GM18499 (cell line): ENCODE results near the gene SDK2.

Experiments
- ATAC-seq: cut with Tn5 transposase; IDR thresholded peaks from one replicate; pipeline ENCODE4 v1.9.1; 2021; ENCODE audit warnings: moderate number of reproducible peaks; ENCODE audit not compliant: insufficient read depth, unreplicated experiment

SDK2 gene

DNA sequence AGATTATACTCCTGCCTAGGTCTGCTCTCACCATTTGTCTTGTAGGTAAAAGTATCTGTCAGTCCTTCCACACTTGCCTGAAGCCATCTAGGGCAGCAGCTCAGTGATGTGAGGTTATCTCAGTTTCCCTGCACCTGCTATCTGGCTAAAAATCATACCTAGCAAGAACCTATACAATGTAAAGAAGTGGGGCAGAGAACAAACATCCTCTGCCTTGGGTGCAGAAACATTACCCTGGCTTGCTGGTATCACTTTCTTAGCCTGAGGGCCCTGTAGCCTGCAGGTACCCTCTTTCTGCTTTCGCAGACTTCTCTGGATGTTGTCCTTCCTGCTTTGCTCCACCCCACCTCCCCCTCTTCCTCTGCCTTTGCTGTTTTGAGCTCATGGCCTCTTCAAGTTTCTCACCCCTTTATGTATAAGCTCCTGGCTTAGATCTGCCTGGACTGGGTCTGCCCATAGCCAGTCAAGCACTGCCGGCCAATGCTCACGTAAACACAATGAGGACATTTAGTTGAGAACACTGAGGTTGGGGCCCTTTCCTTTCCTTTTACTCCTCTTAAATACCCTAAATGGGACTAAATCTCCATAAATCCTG lies 8.7 kb upstream of the SDK2 start:
- ATAC-seq = no peak

GRCh38 chr17:73650617-73651200 lies 6.5 kb upstream of the SDK2 start:
- ATAC-seq = no peak

GRCh38 chr17:73650140-73650539 lies 5.9 kb upstream of the SDK2 start:
- ATAC-seq = no peak

GRCh38 chr17:73648974-73649373 lies 4.7 kb upstream of the SDK2 start:
- ATAC-seq = no peak

DNA sequence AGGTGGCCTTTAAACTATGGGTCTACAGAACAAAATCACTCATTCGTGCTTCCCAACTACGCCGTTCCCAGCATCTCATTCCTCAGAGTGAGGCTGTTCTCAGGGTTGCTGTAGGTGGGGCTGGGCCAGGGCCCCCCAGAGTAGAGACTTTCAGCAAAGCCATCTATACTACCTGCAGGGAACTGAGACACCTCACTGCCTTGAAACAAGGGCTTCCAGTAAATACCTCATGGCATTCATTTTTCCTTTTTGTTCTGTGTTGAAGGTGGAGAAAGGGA lies 4.2 kb upstream of the SDK2 start:
- ATAC-seq = no peak

- ATAC-seq = no peak
Measured at GRCh38 chr17:73647772-73648542, 3.7 kb upstream of the SDK2 start.

GRCh38 chr17:73647301-73647695 lies 3.1 kb upstream of the SDK2 start:
- ATAC-seq = no peak

DNA sequence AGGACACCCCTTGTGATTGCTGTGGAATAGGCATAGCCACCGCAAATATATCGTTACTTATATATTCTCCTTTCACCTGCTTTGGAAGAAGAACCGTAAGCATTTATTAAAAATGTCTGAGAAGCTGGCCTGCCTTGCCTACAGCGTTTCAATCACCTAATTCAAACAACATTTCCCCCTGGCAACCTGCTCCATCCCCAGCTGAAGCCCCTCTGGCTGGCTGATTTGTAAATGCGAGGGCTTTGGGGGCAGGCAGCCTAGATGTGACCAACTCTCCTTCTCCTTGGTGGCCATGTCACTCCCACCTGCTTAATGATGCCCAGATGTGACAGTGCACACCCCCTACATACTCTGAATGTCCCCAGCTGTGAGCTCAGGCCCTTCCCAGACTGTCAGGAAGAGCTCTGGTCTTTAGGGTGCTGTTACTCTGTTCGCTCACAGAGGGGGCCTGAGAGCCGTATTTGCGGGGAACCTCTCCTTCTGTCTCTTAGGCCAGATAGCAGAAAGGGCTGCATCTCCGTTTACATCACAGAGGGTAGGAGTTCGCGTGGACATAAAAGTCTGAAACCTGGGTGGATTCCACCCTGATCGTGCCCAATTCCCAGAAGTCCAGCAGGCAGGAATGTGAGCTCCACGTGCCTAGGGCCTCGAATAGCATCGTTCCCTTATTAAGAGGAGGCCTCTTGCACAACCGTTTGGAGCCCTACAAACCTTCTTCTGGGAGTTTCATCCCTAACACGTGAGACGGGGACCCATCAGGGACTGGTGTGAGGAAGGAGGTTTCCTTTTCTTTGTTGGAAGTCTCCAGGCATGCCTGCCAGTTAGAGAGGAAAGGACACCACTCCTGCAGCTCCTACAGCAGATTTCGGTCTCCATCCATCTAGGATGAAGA lies 2.4 kb upstream of the SDK2 start:
- ATAC-seq = no peak

DNA sequence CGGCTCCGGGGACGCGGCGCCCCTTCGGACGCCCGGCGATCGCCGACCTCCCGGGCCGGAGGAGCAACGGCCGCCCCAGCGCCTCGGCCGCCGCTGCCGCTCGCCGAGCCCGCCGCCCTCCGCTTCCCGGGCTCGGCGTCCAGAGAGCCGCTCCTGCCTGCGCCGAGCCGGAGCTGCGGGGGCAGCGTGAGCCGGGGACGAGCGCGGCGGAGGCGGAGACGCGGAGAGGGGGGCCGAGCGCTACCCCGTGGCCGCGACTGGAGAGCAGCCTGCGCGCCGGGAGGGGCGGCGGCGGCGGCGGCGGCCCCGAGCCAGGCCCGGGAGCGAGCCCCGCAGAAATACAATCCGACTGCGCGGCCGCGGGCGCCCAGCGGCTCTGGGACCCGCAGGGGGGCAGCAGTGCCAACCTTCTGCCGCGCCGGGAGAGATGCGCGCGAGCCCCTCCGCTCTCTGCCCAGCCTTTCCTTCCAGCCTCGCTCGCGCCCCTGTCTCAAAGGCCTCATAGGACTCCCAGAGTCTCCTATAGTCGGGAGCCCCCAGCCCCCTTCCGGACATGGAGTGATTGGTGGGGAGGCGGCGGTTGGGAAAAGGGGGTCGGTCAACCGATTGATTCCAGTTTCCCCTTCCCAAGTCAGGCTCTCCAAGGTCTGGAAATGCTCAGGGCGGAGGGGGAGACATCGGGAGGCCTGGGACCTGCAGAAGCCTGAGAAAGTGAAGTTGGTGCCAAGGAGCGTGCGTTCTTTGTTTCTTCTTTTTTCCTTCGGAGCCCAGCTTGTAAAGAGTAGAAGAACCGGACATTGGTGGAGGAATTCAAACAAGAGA lies 1.0 kb upstream of the SDK2 start:
- ATAC-seq = no peak

DNA sequence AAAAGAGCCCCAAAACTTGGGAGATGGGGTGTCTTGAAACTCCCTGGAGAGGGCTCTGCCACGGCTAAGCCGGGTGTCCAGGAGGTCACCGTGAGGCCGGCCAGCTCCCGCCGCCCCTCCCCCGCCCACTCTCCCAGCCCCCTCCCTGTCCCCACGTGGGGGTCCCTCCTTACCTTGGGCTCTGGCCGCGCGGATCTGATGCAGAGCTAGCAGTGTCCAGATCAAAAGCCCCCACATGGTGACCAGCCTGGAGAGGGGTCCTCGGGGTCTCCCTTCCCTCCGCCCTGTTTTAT lies 447 bp downstream of the SDK2 start:
- ATAC-seq = no peak

- ATAC-seq = no peak
Measured at GRCh38 chr17:73643001-73643851, 1.0 kb downstream of the SDK2 start.

GRCh38 chr17:73642659-73643000 lies 1.6 kb downstream of the SDK2 start:
- no peak for ATAC-seq

GRCh38 chr17:73641826-73642600 lies 2.2 kb downstream of the SDK2 start:
- no peak for ATAC-seq

DNA sequence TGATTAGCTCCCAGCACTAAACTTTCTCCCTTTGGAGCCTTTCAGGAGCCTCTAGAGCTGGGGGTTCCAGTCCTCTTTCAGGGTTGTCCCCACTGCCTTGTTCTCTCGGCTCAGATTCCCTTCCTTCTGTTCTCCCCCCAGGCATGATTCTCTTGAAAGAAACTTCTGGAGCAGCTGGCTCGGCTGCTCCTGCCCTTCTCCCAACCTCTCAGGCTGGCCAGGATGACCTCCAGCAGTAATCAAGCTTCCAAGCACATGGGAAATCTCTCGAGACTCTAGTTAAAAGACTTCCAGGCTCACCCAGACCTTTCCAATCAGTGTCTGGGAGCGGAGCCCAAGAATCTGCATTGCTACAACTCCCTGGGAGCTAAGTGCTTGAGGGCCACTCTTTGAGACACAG lies 3.6 kb downstream of the SDK2 start:
- ATAC-seq = no peak

- no peak for ATAC-seq
Measured at GRCh38 chr17:73639932-73640331, 4.3 kb downstream of the SDK2 start.

DNA sequence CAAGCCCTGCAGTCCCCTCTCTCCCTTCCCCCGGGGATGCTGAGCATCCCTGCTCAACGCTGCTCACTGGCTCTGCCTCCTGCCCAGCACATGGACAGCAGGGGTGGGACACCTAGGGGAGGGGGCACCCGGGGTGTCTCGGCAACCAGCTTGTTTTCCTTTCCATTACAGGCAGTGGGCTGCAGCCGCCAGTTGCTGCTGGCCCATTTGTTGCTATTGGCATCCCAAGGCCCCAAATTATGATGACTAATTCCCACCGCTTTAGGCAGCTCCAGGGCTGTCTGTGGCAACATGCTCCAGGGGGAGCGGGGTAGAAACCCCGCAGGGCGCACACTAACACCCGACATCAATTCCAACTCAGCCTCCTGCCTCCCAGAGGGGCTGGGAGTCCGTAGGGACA lies 4.9 kb downstream of the SDK2 start:
- no peak for ATAC-seq

- no peak for ATAC-seq
Measured at GRCh38 chr17:73638556-73638955, 5.7 kb downstream of the SDK2 start.

DNA sequence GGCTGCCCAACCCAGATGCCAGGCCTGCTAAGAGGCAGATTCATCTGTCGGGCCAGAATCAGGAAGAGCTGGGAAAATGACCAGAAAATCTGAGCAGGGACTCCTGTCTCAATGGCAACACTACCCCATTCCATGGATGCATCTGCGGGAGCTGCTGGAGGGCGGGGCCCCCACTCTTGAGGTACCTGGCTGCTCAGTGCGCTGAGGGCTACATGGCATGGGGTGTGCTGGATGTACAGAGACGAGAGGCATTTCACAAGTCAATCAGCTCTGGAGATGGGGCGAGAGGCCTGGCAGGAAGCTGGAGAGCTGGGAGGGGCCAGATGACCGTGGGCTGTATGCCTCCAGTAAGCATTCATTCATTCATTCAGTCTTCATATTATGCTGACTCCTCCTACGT lies 6.4 kb downstream of the SDK2 start:
- ATAC-seq = no peak
